GF-D8 (cell line): ENCODE results near the gene CDK11B.
A peak's percentile ranks its signal among the peaks of the same experiment; 100 is the strongest.

ENCODE experiments used
- DNase-seq: peaks from one replicate; lab custom pipeline; 2025; lab: John Stamatoyannopoulos, UW

The CDK11B gene

GRCh38 chr1:1615256-1616044 is 43.4 kb downstream of the CDK11B start, which contains the start of gene MIB2:
Gene MIB2 (plus strand): TSS chr1:1615500. CDS start chr1:1623453, 7,953 bp downstream.
- peak; percentile 92 for DNase-seq

- DNase-seq: no peak
These were observed 43.9 kb downstream of the CDK11B start for GRCh38 chr1:1614954-1615255.

- DNase-seq: peak; percentile 86
These were observed 44.4 kb downstream of the CDK11B start for GRCh38 chr1:1614204-1614953.

- DNase-seq: no peak
These were observed 45.2 kb downstream of the CDK11B start for GRCh38 chr1:1613509-1614082.

GRCh38 chr1:1612104-1612400 is 46.8 kb downstream of the CDK11B start:
- DNase-seq: no peak

GRCh38 chr1:1610796-1611195 is 48.0 kb downstream of the CDK11B start:
- DNase-seq: no peak

GRCh38 chr1:1609822-1610485 is 48.9 kb downstream of the CDK11B start:
- no peak for DNase-seq

- no peak for DNase-seq
These were observed 52.6 kb downstream of the CDK11B start for GRCh38 chr1:1606232-1606631.

GRCh38 chr1:1605724-1606123 is 53.1 kb downstream of the CDK11B start:
- no peak for DNase-seq

- no peak for DNase-seq
These were observed 53.7 kb downstream of the CDK11B start for GRCh38 chr1:1605034-1605591.

GRCh38 chr1:1604374-1605033 is 54.3 kb downstream of the CDK11B start:
- no peak for DNase-seq

GRCh38 chr1:1603671-1604373 is 55.0 kb downstream of the CDK11B start:
- DNase-seq: no peak

- no peak for DNase-seq
These were observed 55.8 kb downstream of the CDK11B start for GRCh38 chr1:1602968-1603506.

GRCh38 chr1:1602304-1602967 is 56.4 kb downstream of the CDK11B start:
- no peak for DNase-seq

GRCh38 chr1:1601564-1602303 is 57.1 kb downstream of the CDK11B start:
- DNase-seq: no peak

GRCh38 chr1:1600861-1601563 is 57.8 kb downstream of the CDK11B start:
- no peak for DNase-seq

GRCh38 chr1:1599935-1600860 is 58.6 kb downstream of the CDK11B start, which contains the start of gene FNDC10:
Gene FNDC10 (minus strand): TSS chr1:1600135. CDS start chr1:1600015, 120 bp downstream.
- DNase-seq: no peak
